GM18870 (cell line): Measurements from ENCODE around the gene SHROOM4.

ENCODE experiments used
- ATAC-seq: cut with Tn5 transposase; IDR thresholded peaks from one replicate; pipeline ENCODE4 v1.9.1; 2021; ENCODE audit warnings: moderate library complexity; ENCODE audit not compliant: unreplicated experiment

SHROOM4 gene

DNA sequence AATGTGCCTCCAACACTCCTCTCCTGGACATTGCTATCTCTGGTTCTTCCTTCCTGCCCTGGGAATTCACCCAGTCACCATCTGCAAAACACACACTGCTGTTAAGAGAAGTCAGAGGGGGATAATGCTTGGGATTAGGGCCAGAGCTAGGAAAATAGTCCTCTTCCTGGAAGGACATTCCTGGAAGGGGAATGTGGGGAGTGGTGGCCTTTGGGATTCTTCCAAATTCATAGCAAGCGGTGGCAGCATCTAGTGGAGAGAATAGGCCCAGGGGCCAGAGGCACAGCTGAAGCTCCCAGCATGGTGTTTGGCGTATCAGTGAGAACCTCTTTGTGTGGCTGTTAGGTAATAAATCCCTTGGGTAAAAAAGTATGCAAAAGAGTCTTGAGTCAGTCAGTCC is 34.3 kb downstream of the SHROOM4 start:
- no peak for ATAC-seq

- ATAC-seq, result no peak
Measured at GRCh38 chrX:50778272-50778671, 35.7 kb downstream of the SHROOM4 start.

DNA sequence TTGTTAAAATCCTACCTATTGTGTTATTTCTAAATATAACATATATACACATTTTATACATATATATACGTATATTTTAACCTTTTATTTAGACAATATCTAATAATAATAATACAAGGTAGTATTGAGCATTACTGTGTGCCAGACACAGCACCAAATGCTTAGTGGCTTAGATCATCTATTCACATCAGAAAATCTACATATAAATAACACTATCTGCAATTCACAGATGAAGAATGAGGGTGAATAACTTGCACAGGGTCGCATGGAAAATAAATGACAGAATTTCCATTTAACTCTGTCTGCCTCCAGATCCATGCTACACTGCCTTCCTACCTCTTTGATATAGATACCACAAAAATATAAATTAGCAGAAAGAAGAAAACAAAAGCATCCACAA is 37.7 kb downstream of the SHROOM4 start:
- no peak for ATAC-seq

DNA sequence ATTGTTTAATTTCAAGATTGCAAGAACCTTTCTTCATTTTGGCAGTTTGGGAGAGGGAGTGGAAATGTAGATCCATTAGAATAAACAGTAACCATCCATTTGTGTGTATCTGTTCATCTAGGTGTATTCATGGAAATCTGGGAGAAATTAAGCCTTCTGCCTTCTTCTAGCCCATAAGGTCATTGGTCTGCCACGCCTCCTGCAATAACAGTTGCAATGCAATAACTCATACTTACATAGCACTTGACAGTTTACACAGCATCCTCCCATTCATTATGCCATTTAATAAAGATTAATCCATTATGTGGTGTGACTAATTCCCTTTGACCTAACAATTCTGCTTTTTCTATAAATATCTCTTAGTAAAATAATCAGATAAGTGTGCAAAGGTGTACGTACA is 42.6 kb downstream of the SHROOM4 start:
- ATAC-seq, result no peak

GRCh38 chrX:50770702-50771101 is 43.3 kb downstream of the SHROOM4 start:
- ATAC-seq, result no peak

GRCh38 chrX:50769389-50770063 is 44.5 kb downstream of the SHROOM4 start:
- ATAC-seq, result no peak

- ATAC-seq, result no peak
Measured at GRCh38 chrX:50768801-50769200, 45.2 kb downstream of the SHROOM4 start.

DNA sequence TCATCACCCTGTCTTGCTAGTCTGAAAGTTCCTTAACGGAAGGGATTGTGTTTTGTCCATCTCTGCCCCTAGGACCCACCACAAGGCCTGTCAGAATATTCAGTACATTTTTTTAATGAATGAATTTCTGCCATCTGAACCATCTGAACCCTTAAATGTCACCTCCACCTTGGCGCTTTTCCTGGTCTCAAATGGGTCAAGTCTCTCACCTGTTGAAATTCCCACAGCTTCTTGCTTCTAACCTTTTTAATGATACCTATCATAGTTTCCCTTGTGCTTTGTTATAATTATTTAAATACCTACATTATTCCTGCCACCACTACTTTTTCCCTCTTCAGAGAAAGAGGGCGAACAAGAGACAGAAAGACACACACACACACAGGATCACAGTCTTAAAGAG is 48.0 kb downstream of the SHROOM4 start:
- no peak for ATAC-seq

GRCh38 chrX:50762578-50762977 is 51.4 kb downstream of the SHROOM4 start:
- ATAC-seq, result no peak

DNA sequence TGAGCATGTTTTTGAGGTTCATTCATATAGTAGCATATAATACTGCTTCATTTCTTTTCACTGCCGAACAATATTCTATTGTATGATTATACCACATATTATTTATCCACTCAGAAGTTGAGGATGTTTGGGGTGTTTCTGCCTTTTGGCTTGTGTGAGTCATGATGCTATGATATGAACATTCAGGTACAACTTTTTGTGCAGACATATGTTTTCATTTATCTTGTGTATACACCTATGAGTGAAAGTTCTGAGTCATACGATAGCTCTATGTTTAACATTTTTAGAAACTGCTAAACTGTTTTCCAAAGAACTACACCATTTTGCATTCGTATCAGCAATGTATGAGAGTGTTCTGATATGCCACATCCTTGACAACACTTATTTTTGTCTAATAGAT is 57.7 kb downstream of the SHROOM4 start:
- no peak for ATAC-seq

DNA sequence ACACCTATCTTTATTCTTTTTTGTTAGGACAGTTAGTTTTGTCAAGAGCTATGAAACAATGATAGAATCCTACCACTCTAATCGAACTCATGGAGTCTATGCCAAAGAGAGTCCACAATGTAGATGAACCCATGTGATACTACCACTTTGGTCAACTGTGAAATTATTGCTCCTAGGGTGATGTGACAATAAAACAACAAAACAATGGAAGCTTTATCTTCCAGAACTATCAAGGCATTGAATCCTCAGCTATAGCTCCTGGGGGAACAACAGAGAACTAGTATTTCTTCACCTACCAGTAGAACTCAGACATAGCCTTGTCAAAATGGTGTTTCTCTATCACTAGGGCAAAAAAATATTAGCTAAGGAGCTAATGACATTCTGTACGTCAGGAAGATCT is 62.9 kb downstream of the SHROOM4 start:
- ATAC-seq, result no peak

GRCh38 chrX:50747471-50747900 is 66.5 kb downstream of the SHROOM4 start:
- ATAC-seq, result no peak

DNA sequence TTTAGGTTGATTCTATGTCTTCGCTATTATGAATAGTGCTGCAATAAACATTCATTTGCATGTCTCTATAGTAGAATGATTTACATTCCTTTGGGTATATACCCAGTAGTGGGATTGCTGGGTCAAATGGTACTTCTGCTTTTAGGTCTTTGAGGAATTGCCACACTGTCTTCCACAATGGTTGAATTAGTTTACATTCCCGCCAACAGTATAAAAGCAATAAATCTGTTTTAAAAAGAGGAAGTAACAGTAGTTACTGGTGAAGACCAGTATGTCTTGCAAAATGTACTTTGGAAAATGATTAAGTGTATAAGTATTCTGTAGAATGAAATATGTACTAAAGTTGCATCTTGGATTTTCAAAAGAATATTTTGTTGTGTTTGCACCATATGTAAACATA is 77.3 kb downstream of the SHROOM4 start:
- no peak for ATAC-seq

DNA sequence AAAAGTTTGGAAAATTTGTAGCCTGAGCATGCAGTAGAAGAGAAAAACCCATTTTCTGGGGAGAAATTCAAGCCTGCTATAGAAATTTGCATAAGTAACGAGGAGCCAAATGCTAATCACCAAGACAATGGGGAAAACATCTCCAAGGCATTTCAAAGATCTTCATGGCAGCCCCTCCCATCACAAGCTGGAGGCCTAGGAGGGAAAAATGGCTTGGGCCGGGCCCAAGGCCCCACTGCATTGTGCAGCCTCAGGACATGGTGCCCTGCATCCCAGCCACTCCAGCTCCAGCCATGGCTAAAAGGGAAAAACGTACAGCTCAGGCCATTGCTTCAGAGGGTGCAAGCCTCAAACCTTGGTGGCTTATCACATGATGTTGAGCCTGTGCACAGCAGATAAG is 87.7 kb downstream of the SHROOM4 start:
- no peak for ATAC-seq

DNA sequence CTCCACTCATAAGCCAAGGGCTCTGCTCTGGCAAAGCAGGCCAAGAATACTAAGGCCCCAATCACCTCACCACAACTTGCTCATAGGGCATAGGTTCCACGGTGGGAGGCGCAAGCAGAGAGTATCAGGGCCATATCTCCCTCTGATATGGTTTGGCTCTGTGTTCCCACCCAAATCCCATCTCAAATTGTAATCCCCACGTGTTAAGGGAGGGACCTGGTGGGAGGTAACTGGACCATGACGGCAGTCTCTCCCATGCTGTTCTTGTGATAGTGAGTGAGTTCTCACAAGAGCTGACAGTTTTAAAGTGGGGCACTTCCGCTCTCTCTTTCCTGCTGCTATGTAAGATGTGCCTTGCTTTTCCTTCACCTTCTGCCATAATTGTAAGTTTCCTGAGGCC is 88.7 kb downstream of the SHROOM4 start:
- no peak for ATAC-seq

DNA sequence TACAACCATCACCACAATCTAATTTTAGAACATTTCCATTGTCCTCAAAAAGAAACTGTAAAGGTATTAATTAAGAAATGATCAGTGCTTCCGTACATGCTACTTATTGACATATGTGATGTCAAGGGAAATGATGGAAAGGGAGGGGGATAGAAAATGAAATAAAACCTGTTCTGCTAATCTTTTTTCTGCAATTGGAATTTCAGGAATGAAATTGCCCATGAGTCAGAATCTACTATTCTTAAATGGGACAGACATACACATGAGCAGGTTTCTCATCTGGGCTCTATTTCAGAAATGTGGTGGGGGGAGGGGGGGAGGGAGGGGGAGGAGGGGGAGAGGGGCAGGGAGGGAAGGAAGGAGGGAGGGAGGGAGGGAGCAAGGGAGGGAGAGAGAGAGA is 91.0 kb downstream of the SHROOM4 start:
- no peak for ATAC-seq

- no peak for ATAC-seq
Measured at GRCh38 chrX:50721764-50722521, 92.1 kb downstream of the SHROOM4 start.

DNA sequence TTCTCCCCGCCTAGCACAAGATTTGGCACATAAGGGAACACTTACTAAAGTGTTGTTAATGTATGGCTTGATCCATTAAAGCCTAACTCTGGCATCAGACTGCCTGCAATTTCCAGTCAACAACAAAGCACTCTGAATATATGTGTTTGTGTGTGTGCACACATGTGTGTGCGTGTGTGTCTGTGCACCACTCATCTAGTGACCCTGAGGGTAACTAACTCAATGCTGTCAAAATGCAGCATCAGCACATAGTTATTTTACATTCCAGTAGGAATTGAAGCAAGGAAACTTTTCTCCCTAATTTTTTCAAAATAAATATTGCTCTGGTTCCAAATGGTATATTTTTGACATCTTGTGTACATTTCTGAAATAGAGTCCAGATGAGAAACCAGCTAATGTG is 94.4 kb downstream of the SHROOM4 start:
- no peak for ATAC-seq

DNA sequence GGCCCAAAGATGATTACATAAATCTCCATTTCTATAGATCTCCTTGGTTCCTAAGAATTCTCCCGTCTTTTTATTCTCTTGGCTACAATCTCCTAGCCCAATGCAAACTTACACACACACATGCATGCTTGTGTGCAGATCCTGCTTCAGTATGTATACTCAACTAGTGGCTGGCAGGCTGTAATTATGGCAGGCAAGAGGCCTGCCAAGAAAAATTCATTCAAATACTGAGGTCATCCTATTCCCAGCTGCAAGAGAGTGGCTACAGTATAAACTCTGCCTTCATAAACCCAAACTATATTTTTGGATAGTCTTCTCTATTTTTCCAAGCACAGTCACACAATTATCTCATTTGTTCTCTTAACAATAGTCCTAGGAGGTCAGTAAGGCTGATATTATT is 95.2 kb downstream of the SHROOM4 start:
- no peak for ATAC-seq

DNA sequence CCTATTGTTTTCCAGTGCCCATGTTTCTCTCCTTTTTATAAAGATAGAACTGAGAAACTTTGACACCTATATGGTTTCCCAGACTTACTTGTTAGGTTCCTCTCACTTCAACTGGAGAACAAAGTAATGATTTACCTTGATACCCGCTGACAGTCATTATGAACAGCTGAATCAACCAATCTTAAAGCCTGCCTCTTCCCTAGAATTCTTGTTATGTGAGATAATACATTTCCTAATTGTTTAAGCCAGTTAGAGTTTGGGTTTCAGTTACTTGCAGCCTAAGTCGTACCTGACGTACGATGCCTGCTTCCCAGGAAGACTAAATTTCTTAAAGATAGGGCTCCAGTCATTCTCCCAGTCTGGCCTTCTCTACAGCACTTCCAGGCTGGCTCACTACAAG is 97.3 kb downstream of the SHROOM4 start:
- no peak for ATAC-seq

- ATAC-seq, result no peak
Measured at GRCh38 chrX:50712777-50713176, 101.2 kb downstream of the SHROOM4 start.

DNA sequence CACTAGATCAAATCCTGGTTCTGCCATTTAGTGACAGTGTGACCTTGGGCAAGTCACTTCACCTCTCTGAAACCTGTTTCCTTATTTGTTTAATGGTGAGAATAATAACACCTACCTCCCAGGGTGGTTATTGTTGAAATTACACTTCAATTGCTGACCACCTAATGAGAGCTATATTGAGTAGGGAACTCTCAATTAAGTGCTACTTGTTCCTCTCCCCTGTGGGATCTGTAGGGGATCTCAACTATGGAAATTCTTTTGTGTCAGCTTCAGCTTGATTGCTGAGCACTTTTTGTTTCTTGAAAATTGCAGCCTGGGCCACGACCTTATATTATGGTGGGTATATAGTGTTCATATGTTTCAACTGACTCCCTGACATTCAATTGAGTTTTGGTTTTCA is 102.1 kb downstream of the SHROOM4 start:
- ATAC-seq, result no peak
